ENCODE data around the gene UGCG. TPM values are rescaled to one million over a fixed set of nuclear protein-coding genes. Genes with fewer than 3 reads are reported as not detected.

Gene UGCG
- total and polyA plus RNA-seq, 2 of the 8 experiments (the other 6 are each of a cell fraction or from before 2014, with no cell fraction given): 14.9 to 34.0 TPM

GRCh38 chr9:111913159-111913558 is 16.5 kb downstream of the UGCG start:
- no peak overlapping the region for H2BK120ac ChIP-seq (replicated peaks; ENCODE audit: low read depth, low read length)
- no peak overlapping the region for H4K5ac ChIP-seq (ENCODE audit: insufficient read length, low read depth, low read length)
- POLR2A ChIA-PET (ENCODE audit: partially characterized antibody): no interaction called here
- peaks cover 0 to 3% (median 1%) of the 10 kb centered on the region in 4 experiments; a peak in 3 of 8 replicates for H3K36me3 ChIP-seq (ENCODE audit: control insufficient read depth in 2 of 4, insufficient read depth in 4 of 4, low read length in 3 of 4)
- no peak overlapping the region for H3K14ac ChIP-seq (ENCODE audit: insufficient read length)
- H3K9me3 ChIP-seq (ENCODE audit: insufficient read depth in 2 of 2, low read depth in 1 of 2, low read length in 1 of 2): no peaks in the 10 kb centered on the region
- H2BK15ac ChIP-seq (ENCODE audit: low read length): no peak overlapping the region
- H2AK5ac ChIP-seq (ENCODE audit: low read depth, low read length): no peak overlapping the region
- FAIRE-seq (no peak), DNase-seq (ENCODE audit: low read depth in 1 of 2, low spot score in 2 of 2) (no peak)
- no peak overlapping the region for H3K23ac ChIP-seq (ENCODE audit: insufficient read length)
- no peak overlapping the region for H2BK12ac ChIP-seq (ENCODE audit: low read depth, low read length)
- 93% methylated on average over 6 of the region's 6 CpGs; no CpG with 5 or more reads in 1 of the 2 experiments for WGBS, 2 experiments (ENCODE audit: extremely low coverage in 1 of 2, insufficient coverage in 1 of 2, insufficient read length in 1 of 2, insufficient replicate concordance in 2 of 2, low coverage in 1 of 2, low lambda C conversion rate in 2 of 2, missing lambda C conversion rate in 1 of 2)
- no peak overlapping the region for H2BK5ac ChIP-seq (ENCODE audit: low read depth, low read length)
- no peak overlapping the region for H3K4me3 ChIP-seq (ENCODE audit: extremely low read depth in 1 of 4, insufficient read depth in 2 of 4, low read depth in 3 of 4, low read length in 4 of 4)
- H3K23me2 ChIP-seq (ENCODE audit: low read depth, low read length): no peaks in the 10 kb centered on the region
- H3K56ac ChIP-seq (replicated peaks; ENCODE audit: insufficient read length, low read depth, low read length): no peak overlapping the region
- no peak overlapping the region for H3K18ac ChIP-seq (ENCODE audit: extremely low read depth, low read length)
- H3K79me1 ChIP-seq (ENCODE audit: low read depth, low read length): peaks cover 14% of the 10 kb centered on the region; the same call in 1 of the 2 replicates
- H3K9ac ChIP-seq (replicated peaks in 1 of 4; ENCODE audit: extremely low read depth in 1 of 4, low read depth in 3 of 4, low read length in 3 of 4): no peak overlapping the region
- H3K27ac ChIP-seq (ENCODE audit: low read depth, low read length): no peak overlapping the region
- no peak overlapping the region for H4K8ac ChIP-seq (ENCODE audit: extremely low read depth, insufficient read depth, low read length)
- no peak overlapping the region for H3K4ac ChIP-seq (replicated peaks; ENCODE audit: insufficient read length, low read depth, low read length)
- CTCF ChIA-PET (ENCODE audit: partially characterized antibody): interaction anchor here (1.0 kb wide), 1 partner anchor 20 kb away, joined by 3 read pairs; no protein-coding TSS in a partner anchor
- no peak overlapping the region for H4K91ac ChIP-seq (replicated peaks; ENCODE audit: insufficient read length, low read length)
- H3K27me3 ChIP-seq (replicated peaks in 1 of 4; ENCODE audit: control insufficient read depth in 3 of 4, extremely low read depth in 1 of 4, insufficient read depth in 3 of 4, low read length in 3 of 4): no peaks in the 10 kb centered on the region
- H3K4me1 ChIP-seq (replicated peaks in 1 of 4; ENCODE audit: control insufficient read depth in 3 of 4, insufficient read depth in 4 of 4, low read length in 3 of 4): no peaks in the 10 kb centered on the region
- H3K79me2 ChIP-seq (ENCODE audit: control insufficient read depth in 1 of 2, insufficient read depth in 2 of 2, low read length in 2 of 2): peaks cover 15 to 81% of the 10 kb centered on the region in 2 experiments
- no peak overlapping the region for H3K4me2 ChIP-seq (ENCODE audit: insufficient read depth in 1 of 2, low read depth in 2 of 2, low read length in 2 of 2)
- H4K20me1 ChIP-seq (replicated peaks in 1 of 2; ENCODE audit: control insufficient read depth in 1 of 2, insufficient read depth in 2 of 2, low read length in 2 of 2): peaks cover 5 to 16% of the 10 kb centered on the region in 2 experiments
- H2BK20ac ChIP-seq (ENCODE audit: low read length): no peak overlapping the region
- no peak overlapping the region for H2AFZ ChIP-seq (ENCODE audit: low read length)
- TF ChIP-seq TEAD4 (IDR thresholded peaks at IDR 0.05; ENCODE audit: low read depth, low read length): no peak
- TF ChIP-seq HDAC2 (IDR thresholded peaks at IDR 0.05; ENCODE audit: borderline replicate concordance in 1 of 2, low read depth in 2 of 2, low read length in 2 of 2): no peak
- no peak for TF ChIP-seq GABPA (IDR thresholded peaks at IDR 0.05; ENCODE audit: borderline replicate concordance, insufficient read depth, low read length)
- no peak for TF ChIP-seq SUZ12 (IDR thresholded peaks at IDR 0.05; ENCODE audit: low read length)
- no peak for TF ChIP-seq SIX5 (IDR thresholded peaks at IDR 0.05; ENCODE audit: low read depth, low read length)
- no peak for TF ChIP-seq SIN3A (conservative IDR thresholded peaks at IDR 0.05 in 1 of 2, IDR thresholded peaks at IDR 0.05 in 1 of 2; ENCODE audit: low read depth in 1 of 2, low read length in 2 of 2)
- TF ChIP-seq JUND (IDR thresholded peaks at IDR 0.05; ENCODE audit: low read length): no peak
- no peak for TF ChIP-seq YY1 (IDR thresholded peaks at IDR 0.05; ENCODE audit: low read depth, low read length)
- no peak for TF ChIP-seq EZH2 (IDR thresholded peaks at IDR 0.05; ENCODE audit: low read depth, low read length, severe bottlenecking)

Measured in H1 (cell line).